HG02852 (cell line): ENCODE measurements around the gene IGSF8.
"Not testable (repeated sequence)": the region's sequence is repeated elsewhere in the genome, so short reads cannot be mapped to it uniquely, and the experiment has no call there.

ENCODE experiments used
- ATAC-seq: cut with Tn5 transposase; IDR thresholded peaks from one replicate; pipeline ENCODE4 v1.9.1; 2021; ENCODE audit warnings: mild to moderate bottlenecking, moderate library complexity; ENCODE audit not compliant: unreplicated experiment

IGSF8 gene

DNA sequence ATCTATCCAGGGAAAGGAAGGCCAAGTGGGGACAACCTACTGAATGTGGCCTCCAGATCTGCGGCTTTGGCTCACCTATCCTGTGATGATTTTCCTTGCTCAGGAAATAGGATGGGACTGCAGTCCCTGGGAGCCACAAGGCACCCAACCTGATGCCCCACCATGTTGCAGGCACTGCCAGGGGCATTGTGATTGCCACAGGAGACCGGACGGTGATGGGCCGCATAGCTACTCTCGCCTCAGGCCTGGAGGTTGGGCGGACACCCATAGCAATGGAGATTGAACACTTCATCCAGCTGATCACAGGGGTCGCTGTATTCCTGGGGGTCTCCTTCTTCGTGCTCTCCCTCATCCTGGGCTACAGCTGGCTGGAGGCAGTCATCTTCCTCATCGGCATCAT, 29.0 kb upstream of the IGSF8 start:
- no peak for ATAC-seq

- not testable (repeated sequence) for ATAC-seq
These were observed 27.9 kb upstream of the IGSF8 start for GRCh38 chr1:160126342-160126741.

DNA sequence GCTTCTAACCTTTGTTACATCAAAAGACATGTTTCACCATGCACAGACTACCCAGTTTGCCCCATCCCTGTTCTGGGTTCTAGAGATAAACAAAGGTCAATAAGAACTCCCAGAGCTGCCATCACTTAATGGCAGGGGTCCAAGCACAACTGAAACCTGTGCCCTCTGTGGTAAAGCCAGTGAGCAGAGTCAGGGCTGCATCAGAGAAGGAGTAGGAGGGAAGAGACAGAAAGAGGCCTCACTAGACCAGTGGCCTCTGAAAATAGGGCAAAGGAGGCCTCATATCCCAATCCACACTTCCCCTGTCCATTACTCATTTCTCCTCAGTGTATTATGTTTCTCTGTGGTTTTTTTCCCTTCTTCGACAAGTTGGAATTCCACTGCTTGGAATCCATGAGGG, 27.3 kb upstream of the IGSF8 start:
- no peak for ATAC-seq

GRCh38 chr1:160124705-160125478, 26.5 kb upstream of the IGSF8 start:
- ATAC-seq = no peak

DNA sequence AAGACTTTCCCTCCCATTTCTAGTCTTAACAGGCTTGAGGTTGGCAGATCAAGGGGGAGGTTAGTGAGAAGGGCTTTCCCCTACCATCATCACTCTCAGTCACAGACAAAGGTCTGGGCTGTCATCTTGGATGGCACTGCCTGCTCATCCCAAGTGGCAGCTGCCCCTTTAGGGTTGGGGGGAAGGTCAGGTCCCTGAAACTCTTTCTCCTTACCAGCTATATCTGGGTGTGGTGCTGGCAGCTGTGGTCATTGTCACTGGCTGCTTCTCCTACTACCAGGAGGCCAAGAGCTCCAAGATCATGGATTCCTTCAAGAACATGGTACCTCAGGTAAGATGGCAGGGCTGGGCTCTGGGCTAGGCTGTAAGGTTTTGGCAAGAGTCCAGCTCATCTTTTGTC, 25.3 kb upstream of the IGSF8 start:
- ATAC-seq = no peak

- ATAC-seq = no peak
These were observed 24.6 kb upstream of the IGSF8 start for GRCh38 chr1:160122978-160123495.

DNA sequence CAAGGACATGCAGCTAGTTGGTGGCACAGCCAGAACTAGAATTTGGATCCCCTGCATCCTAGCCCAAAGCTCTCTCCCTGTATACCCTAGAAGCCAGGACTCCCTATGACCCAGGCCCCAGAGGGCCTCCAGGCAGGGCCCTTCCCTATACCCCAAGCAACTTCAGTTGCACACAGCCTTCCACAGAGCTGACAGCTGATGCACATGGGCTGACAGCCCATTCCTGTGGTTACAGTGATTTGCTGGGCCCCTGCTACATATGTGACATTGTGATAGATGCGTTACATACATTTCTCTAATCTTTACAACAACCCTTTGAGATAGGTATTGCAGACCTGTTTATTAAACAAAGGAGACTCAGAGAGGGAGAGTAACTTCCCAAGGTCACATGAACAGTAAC, 23.0 kb upstream of the IGSF8 start:
- ATAC-seq = no peak

DNA sequence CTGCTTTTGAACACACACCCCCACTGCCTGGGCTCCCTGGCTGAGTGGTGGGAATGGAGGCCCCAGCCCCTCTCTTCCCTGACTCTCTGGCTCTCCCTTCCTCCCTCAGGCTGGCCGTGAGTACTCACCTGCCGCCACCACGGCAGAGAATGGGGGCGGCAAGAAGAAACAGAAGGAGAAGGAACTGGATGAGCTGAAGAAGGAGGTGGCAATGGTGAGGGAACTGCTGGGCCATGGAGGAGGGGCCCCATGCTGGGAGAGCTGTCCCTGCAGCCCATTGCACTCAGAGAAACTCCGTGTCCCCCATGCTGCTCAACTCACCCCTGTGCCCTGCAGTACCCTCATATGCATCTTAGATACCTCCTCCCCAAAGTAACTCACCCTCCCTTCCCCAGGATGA, 22.4 kb upstream of the IGSF8 start:
- ATAC-seq = no peak

GRCh38 chr1:160118928-160119327, 20.5 kb upstream of the IGSF8 start:
- no peak for ATAC-seq

DNA sequence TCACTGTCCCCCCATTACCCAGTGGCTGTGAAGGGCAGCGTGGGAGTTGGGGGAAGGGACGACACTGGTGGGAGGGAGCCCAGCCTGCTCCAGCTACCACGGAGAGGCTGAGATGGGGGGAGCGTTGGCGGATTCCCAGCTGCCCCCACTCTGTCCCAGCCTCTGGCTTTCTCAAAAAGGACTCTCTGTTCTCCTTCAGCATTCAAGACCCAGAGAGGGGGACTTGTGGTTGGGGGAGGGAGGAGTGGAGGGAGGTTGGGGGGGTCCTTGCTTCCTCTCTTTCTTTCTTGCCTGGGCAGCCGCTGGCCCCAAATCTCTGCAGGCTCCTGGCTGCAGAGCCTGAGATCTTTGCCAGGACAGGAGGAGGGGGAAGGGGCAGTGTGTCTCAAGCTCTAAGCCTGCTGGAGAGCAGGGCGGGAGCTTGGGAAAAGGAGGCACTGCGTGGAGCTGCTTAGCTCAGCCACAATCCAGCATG, 19.3 kb upstream of the IGSF8 start:
- no peak for ATAC-seq

DNA sequence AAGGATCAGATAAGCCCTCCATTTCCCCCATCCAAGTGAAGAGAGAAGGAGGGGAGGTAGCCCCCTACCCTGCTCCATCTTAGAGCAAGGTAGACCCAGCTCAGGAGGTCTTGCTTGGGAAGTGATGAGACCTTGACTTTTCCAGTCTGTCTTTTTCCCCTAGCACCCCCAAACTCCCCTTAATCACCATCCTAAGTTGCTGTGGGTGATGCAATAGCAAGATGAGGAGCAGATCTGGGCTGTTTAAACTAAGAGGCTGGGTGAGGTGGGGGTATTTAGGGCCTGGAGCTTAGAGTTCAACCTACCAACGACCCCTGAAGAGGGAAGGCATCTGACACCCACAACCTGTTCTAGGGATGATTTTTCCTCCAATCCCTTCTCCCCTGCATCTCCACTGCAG, 18.9 kb upstream of the IGSF8 start:
- ATAC-seq = no peak

DNA sequence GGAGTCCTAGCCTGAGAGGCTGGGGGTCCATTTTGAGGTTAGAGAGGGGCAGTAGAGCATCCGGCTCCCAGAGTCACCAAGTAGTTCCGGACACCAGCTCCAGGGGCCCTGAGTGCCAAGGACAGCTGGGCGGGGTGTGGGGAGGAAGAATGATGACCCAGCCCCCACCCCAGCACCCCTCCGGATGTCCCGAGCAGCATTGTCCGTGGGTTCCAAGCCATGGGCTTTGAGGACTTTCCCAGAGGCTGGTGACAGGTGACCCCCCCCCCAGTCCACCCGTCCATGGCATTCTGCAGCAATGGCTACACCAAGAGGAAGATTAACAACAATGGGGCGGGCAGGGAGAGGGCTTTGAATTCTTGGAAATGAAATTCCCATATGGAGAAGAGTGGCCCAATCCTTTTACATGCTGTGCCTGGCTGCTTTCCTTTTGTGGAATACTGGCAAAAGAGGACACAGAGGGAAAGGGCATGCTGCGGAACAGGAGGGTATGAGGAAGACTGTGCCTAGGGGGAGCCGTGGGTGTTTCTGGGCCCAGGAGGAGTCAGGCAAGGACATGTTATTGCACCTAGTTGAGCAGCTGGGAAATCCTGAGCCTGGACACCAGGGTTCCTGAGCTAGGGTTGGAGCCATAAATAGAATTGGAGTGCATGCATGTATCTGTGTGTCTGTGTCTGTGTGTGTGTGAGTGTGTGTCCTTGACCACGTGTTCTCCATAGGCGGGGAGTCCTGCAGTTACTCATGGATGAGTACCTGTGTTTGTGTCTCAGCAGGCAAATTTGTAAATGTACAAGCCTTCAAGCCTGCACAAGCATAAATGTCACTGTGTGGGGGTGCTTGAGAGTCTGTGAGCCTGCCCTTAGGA, 18.1 kb upstream of the IGSF8 start:
- ATAC-seq = no peak

DNA sequence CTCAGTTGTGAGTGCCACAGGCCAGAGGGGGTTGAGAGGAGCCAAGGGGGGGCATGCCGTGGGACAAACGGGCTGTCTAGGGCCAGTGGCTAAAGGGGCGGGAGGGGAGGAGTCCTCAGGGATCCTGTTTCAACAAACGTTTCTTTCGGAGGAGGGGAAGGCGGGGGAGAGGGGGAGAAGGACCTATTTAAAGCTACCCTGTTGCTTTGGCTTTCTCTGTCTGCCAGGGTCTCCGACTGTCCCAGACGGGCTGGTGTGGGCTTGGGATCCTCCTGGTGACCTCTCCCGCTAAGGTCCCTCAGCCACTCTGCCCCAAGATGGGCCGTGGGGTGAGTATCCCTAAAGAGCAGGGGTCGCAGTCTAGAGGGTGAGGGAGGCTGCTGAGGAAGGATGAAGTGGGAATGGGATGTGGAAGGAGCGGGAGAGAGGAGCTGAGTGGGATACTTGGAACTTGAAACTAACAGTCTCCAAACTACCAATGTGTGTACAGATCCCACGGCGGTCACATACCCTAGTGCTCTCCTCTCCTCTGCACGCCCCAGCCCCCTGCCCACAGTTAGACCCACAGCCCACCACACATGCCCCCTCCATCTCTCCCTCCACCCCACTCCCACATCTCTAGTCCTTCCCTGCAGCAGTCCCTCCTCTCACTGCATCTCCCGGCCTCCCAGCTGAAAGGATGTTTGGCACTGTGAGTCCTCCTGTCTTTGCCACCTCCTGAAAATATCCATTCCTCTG, 17.3 kb upstream of the IGSF8 start, which contains the start of gene ATP1A2:
ATP1A2 (plus strand) TSS at position 215 of the 738 bp plus-strand sequence; CDS start at position 318, 103 bp downstream.
- ATAC-seq = no peak

- no peak for ATAC-seq
These were observed 15.7 kb upstream of the IGSF8 start for GRCh38 chr1:160114085-160114484.

DNA sequence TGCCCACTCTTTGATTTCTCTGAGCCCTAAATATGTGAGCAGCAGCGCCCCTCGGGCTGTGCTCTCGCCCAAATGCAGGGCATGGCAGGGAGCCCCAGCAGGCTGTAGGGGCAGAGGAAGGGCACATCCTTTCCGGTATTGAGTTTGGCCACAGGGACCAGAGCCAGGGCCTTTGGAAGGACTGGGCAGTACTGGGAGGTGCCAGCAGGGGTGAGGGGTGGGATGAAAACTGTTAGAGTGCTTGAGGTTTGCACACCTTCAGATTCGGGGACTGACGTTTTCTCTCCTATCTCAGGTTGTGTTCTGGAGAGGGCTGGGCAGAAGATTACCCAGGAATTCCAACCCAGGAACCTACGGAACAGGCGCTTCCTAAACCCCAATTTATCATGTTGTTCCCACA, 15.0 kb upstream of the IGSF8 start:
- no peak for ATAC-seq

- no peak for ATAC-seq
These were observed 13.9 kb upstream of the IGSF8 start for GRCh38 chr1:160112357-160112756.

- ATAC-seq = not testable (repeated sequence)
These were observed 13.0 kb upstream of the IGSF8 start for GRCh38 chr1:160111462-160111861.

- no peak for ATAC-seq
These were observed 11.3 kb upstream of the IGSF8 start for GRCh38 chr1:160109686-160110085.

DNA sequence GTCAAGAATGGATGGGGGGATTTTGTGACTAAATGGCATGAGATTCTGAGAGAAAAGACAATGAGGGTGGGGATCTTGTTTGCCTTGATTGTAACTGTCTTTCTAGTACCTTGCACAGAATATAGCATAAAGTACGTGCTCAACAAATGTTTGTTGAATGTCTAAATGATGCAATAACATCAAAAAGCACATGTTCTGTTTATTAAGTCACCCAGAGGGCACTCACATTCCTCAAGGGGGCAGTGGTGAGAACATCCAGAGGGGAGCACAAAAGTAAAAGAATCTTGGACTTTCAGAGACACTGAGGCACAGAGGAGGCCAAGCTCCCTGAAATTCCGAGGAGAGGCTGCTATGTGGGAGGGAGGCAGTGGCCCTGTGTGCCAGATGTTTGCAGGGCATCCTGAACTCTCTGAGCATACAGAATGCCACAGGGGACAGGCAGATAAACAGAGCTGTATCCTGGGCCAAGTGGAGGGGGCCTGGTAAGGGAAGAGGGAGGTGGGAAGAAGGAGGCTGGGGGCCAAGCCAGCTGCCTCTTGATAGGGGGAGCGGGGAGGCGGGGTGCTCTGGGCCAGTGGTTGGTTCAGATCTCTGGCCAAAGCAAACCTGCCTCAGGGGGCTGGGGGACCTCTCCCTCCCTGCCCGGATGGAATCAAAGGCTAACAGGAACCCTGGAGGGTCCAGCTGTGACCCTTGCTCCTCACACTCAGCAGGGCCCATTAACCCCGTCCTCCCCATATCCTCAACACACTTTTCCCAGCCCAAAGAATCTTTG, 10.7 kb upstream of the IGSF8 start:
- no peak for ATAC-seq

- ATAC-seq = no peak
These were observed 9.1 kb upstream of the IGSF8 start for GRCh38 chr1:160107512-160107911.
